AG08395 (cell line): ENCODE results near the gene EEF1AKMT1.
A peak's percentile ranks its signal among the peaks of the same experiment; 100 is the strongest.

Experiments
- DNase-seq: peaks from one replicate; pipeline ENCODE4 v3.0.0; 2012; ENCODE audit warnings: mixed read lengths, low spot score

Gene EEF1AKMT1

GRCh38 chr13:20773194-20774080, at the start of gene EEF1AKMT1:
TSS of gene EEF1AKMT1 (minus strand) at chr13:20773961. CDS start at chr13:20757598, 16,363 bp downstream.
- peak; percentile 97 for DNase-seq

GRCh38 chr13:20823071-20823470, 49.3 kb upstream of the EEF1AKMT1 start:
- DNase-seq, result no peak

- DNase-seq, result no peak
Measured at GRCh38 chr13:20822406-20822805, 48.6 kb upstream of the EEF1AKMT1 start.

- no peak for DNase-seq
Measured at GRCh38 chr13:20819715-20820114, 46.0 kb upstream of the EEF1AKMT1 start.

- DNase-seq, result no peak
Measured at GRCh38 chr13:20815464-20815863, 41.7 kb upstream of the EEF1AKMT1 start.

- peak; percentile 91 for DNase-seq
Measured at GRCh38 chr13:20814224-20814910, 40.6 kb upstream of the EEF1AKMT1 start.

GRCh38 chr13:20812890-20813289, 39.1 kb upstream of the EEF1AKMT1 start:
- DNase-seq, result no peak

- no peak for DNase-seq
Measured at GRCh38 chr13:20810808-20811207, 37.0 kb upstream of the EEF1AKMT1 start.

- no peak for DNase-seq
Measured at GRCh38 chr13:20808874-20809273, 35.1 kb upstream of the EEF1AKMT1 start.

- no peak for DNase-seq
Measured at GRCh38 chr13:20803180-20803965, 29.6 kb upstream of the EEF1AKMT1 start.

- no peak for DNase-seq
Measured at GRCh38 chr13:20801707-20802106, 27.9 kb upstream of the EEF1AKMT1 start.

GRCh38 chr13:20799726-20800416, 26.1 kb upstream of the EEF1AKMT1 start:
- DNase-seq, result peak; percentile 39

GRCh38 chr13:20798027-20798426, 24.3 kb upstream of the EEF1AKMT1 start:
- DNase-seq, result no peak

GRCh38 chr13:20796791-20797508, 23.2 kb upstream of the EEF1AKMT1 start:
- peak; percentile 34 for DNase-seq

- no peak for DNase-seq
Measured at GRCh38 chr13:20789665-20790064, 15.9 kb upstream of the EEF1AKMT1 start.

- no peak for DNase-seq
Measured at GRCh38 chr13:20788312-20788711, 14.6 kb upstream of the EEF1AKMT1 start.

- no peak for DNase-seq
Measured at GRCh38 chr13:20787180-20787579, 13.4 kb upstream of the EEF1AKMT1 start.

GRCh38 chr13:20782116-20782708, 8.5 kb upstream of the EEF1AKMT1 start:
- DNase-seq, result no peak

GRCh38 chr13:20780317-20780716, 6.6 kb upstream of the EEF1AKMT1 start:
- DNase-seq, result no peak

- DNase-seq, result no peak
Measured at GRCh38 chr13:20779405-20779804, 5.6 kb upstream of the EEF1AKMT1 start.

GRCh38 chr13:20778311-20778710, 4.5 kb upstream of the EEF1AKMT1 start:
- no peak for DNase-seq
